HG03469 (cell line): ENCODE results near the gene CCT8L2.
"Not testable (repeated sequence)": the region's sequence is repeated elsewhere in the genome, so short reads cannot be mapped to it uniquely, and the experiment has no call there.

Experiments used
- ATAC-seq: cut with Tn5 transposase; IDR thresholded peaks from one replicate; pipeline ENCODE4 v1.9.1; 2021; ENCODE audit warnings: mild to moderate bottlenecking, moderate library complexity, moderate number of reproducible peaks; ENCODE audit not compliant: unreplicated experiment

The CCT8L2 gene

DNA sequence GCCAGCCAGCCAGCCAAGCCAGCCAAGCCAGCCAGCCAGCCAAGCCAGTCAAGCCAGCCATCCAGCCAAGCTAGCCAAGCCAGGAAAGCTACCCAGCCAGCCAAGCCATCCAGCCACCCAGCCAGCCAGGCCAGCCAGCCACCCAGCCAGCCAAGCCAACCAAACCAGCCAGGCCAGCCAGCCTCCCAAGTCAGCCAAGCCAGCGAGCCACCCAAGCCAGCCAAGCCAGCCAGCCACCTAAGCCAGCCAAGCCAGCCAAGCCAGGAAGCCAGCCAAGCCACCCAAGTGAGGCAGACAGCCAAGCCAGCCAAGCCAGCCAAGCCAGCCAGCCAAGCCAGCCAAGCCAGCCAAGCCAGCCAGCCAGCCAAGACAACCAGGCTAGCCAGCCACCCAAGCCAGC lies 32.6 kb downstream of the CCT8L2 start:
- not testable (repeated sequence) for ATAC-seq

DNA sequence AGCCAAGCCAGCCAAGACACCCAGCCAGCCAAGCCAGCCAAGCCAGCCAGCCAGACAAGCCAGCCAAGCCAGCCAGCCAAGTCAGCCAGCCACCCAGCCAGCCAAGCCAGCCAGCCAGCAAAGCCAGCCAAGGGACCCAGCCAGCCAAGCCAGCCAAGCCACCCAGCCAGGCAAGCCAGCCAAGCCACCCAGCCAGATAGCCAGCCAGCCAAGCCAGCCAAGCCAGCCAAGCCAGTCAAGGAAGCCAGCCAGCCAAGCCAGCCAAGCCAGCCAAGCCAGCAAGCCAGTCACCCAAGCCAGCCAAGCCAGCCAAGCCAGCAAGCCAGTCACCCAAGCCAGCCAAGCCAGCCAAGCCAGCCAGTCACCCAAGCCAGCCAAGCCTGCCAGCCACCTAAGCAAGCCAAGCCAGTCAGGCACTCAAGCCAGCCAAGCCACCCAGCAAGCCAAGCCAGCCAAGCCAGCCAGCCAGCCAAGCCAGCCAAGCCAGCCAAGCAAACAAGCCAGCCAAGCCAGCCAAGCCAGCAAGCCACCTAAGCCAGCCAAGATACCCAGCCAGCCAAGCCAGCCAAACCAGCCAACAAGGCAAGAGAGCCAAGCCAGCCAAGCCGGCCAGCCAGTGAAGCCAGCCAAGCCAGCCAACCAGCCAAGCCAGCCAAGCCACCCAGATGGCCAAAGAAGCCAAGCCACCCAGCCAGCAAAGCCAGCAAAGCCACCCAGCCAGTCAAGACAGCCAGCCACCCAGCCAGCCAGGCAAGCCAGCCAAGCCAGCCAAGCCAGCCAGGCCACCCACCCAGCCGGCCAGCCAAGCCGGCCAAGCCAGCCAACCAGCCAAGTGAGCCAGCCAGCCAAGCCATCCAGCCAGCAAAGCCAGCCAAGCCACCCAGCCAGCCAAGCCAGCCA lies 33.3 kb downstream of the CCT8L2 start:
- ATAC-seq: no peak

GRCh38 chr22:16558376-16558945 lies 34.1 kb downstream of the CCT8L2 start:
- not testable (repeated sequence) for ATAC-seq

GRCh38 chr22:16557511-16557910 lies 35.1 kb downstream of the CCT8L2 start:
- ATAC-seq: not testable (repeated sequence)

GRCh38 chr22:16555077-16555994 lies 37.3 kb downstream of the CCT8L2 start:
- not testable (repeated sequence) for ATAC-seq

DNA sequence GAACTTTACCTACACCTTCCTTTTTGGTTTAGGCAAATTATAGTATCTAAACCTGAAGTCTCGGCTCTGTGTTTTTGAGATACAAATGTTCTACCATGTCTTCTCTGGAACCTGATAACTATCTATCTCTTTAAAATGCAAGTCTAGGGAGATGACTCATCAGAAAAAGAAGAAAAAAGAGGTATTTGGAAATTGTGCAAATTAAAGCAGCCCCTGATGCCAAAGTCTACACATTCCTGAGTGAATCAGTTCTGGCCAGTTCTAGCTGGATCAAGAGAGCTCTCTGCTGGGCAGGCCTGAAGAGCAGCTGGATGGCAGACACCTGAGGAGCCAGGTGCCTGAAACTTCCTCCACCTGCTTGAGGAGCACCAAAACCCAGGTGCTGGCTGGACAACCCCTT lies 49.3 kb downstream of the CCT8L2 start:
- ATAC-seq: not testable (repeated sequence)
